Head of caudate nucleus (tissue), 42 donors: ENCODE measurements around the gene PCNX2.

Experiments used
- DNase-seq, 42 donors: peaks; one replicate each; pipeline versions ENCODE4 v3.0.0 to v3.0.0-alpha.2; 2020 to 2021; ENCODE audit warnings: mixed read lengths in 7 of 42
- intact Hi-C: fragments of 100-400 bp; cut with DNase I; formaldehyde crosslinking; loops from one replicate; pipeline ENCODE4 v1.15.0; 2022

Gene PCNX2

GRCh38 chr1:232965124-232965911 is 330.2 kb downstream of the PCNX2 start:
- no peak for DNase-seq
- intact Hi-C loops: no loop called here

GRCh38 chr1:232964601-232965000 is 330.9 kb downstream of the PCNX2 start:
- DNase-seq: no peak
- intact Hi-C loops: no loop called here

GRCh38 chr1:232962761-232963745 is 332.5 kb downstream of the PCNX2 start:
- intact Hi-C loops: no loop called here
- no peak for DNase-seq

- intact Hi-C loops: no loop called here
- no peak for DNase-seq
Measured at GRCh38 chr1:232958067-232958466, 337.5 kb downstream of the PCNX2 start.

GRCh38 chr1:232956081-232956480 is 339.4 kb downstream of the PCNX2 start:
- intact Hi-C loops: no loop called here
- no peak for DNase-seq

GRCh38 chr1:232954594-232955365 is 340.7 kb downstream of the PCNX2 start:
- intact Hi-C loops: no loop called here
- no peak for DNase-seq

GRCh38 chr1:232952514-232953499 is 342.7 kb downstream of the PCNX2 start:
- DNase-seq: peak in 37 of 42 donors; percentile 11 to 79 (median 41)
- intact Hi-C loops: no loop called here

GRCh38 chr1:232951605-232952004 is 343.9 kb downstream of the PCNX2 start:
- DNase-seq: no peak
- intact Hi-C loops: loop anchor here (2.0 kb wide), 1 partner anchor 321 kb away; the partner anchor contains the start of gene SIPA1L2

- peak in 17 of 42 donors; percentile 3 to 40 (median 13) for DNase-seq
- intact Hi-C loops: loop anchor here (2.0 kb wide), 1 partner anchor 320 kb away; the partner anchor contains the start of gene SIPA1L2
Measured at GRCh38 chr1:232951180-232951579, 344.3 kb downstream of the PCNX2 start.

- intact Hi-C loops: loop anchor here (2.0 kb wide), 1 partner anchor 320 kb away; the partner anchor contains the start of gene SIPA1L2
- DNase-seq: peak; percentile 70 to 97 (median 91)
Measured at GRCh38 chr1:232950197-232951176, 345.0 kb downstream of the PCNX2 start, which contains the start of gene NTPCR. Gene NTPCR, plus strand, starts transcription at chr1:232950611. Its CDS starts 100 bp downstream, at chr1:232950711.

GRCh38 chr1:232949636-232950196 is 345.8 kb downstream of the PCNX2 start:
- no peak for DNase-seq
- intact Hi-C loops: loop anchor here (2.0 kb wide), 1 partner anchor 319 kb away; the partner anchor contains the start of gene SIPA1L2

- intact Hi-C loops: no loop called here
- DNase-seq: no peak
Measured at GRCh38 chr1:232944347-232944746, 351.2 kb downstream of the PCNX2 start.

- intact Hi-C loops: no loop called here
- no peak for DNase-seq
Measured at GRCh38 chr1:232943679-232944252, 351.8 kb downstream of the PCNX2 start.

- no peak for DNase-seq
- intact Hi-C loops: no loop called here
Measured at GRCh38 chr1:232942413-232943294, 352.9 kb downstream of the PCNX2 start.

GRCh38 chr1:232940262-232940661 is 355.3 kb downstream of the PCNX2 start:
- DNase-seq: no peak
- intact Hi-C loops: no loop called here
